ENCODE data around the gene RAPGEF5. TPM values are rescaled to one million over a fixed set of nuclear protein-coding genes. Genes with fewer than 3 reads are reported as not detected.
A peak's percentile ranks its signal among the peaks of the same experiment; 100 is the strongest.

RAPGEF5 gene
- total RNA-seq, 4 donors from 2014 or later: 21.2 to 27.0 (median 24.1) TPM

DNA sequence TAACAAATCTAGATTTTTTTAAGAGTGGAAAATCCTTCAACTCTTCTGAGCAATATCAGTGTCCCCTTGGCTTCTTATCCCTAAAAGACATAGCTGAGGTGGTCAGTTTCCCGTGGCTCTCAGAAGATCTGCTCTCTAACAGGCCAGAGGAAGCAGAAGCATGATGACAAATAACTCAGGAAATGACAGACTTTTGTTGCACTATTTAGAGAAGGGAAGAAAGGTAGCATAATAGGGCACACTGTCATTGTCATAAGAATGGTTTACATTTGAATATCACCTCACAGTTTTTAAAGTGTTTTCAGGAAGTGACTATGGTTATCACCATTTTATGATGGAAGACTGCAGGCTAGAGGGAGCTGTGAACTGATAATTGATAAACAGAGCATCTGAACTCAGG lies 33.6 kb upstream of the RAPGEF5 start:
- Histone ChIP-seq H3K4me3 (no peak overlapping the region), H3K4me1 (peaks cover 0 to 14% (median 9%) of the 10 kb centered on the region in 4 donors), H3K36me3 (no peaks in the 10 kb centered on the region), H3K27me3 (no peaks in the 10 kb centered on the region), H3K9me3 (no peaks in the 10 kb centered on the region), H3K27ac (replicated peaks in 1 of 4) (no peak overlapping the region)
- TF ChIP-seq POLR2AphosphoS5 (IDR thresholded peaks at IDR 0.05) (no peak), CTCF (IDR thresholded peaks at IDR 0.05) (no peak), POLR2A (IDR thresholded peaks at IDR 0.05; ENCODE audit: low read depth) (no peak), EP300 (IDR thresholded peaks at IDR 0.05) (no peak)
- DNase-seq (ENCODE audit: extremely low spot score): no peak
- 46% methylated on average over 1 of the region's 1 CpG for WGBS
- intact Hi-C loops (cut with DNase I): no loop called here

- Histone ChIP-seq H3K27me3 (no peaks in the 10 kb centered on the region), H3K36me3 (no peaks in the 10 kb centered on the region), H3K4me1 (peaks cover 0 to 14% (median 9%) of the 10 kb centered on the region in 4 donors), H3K4me3 (no peak overlapping the region), H3K9me3 (no peaks in the 10 kb centered on the region), H3K27ac (replicated peaks in 1 of 4) (no peak overlapping the region)
- no peak for DNase-seq (ENCODE audit: extremely low spot score)
- WGBS: 94% methylated on average over 2 of the region's 2 CpGs
- intact Hi-C loops (cut with DNase I): no loop called here
- TF ChIP-seq POLR2AphosphoS5 (IDR thresholded peaks at IDR 0.05) (no peak), EP300 (IDR thresholded peaks at IDR 0.05) (no peak)
Observed at GRCh38 chr7:22389892-22390291, 32.9 kb upstream of the RAPGEF5 start.

- TF ChIP-seq CTCF (IDR thresholded peaks at IDR 0.05): no peak
- peak in 1 of 2 donors; percentile 13 for TF ChIP-seq POLR2AphosphoS5 (IDR thresholded peaks at IDR 0.05)
- H3K27me3 ChIP-seq: no peaks in the 10 kb centered on the region
- no peak for DNase-seq (ENCODE audit: extremely low spot score)
- no peaks in the 10 kb centered on the region for H3K36me3 ChIP-seq
- no peak overlapping the region for H3K4me3 ChIP-seq
- H3K4me1 ChIP-seq: peaks cover 0 to 14% (median 9%) of the 10 kb centered on the region in 4 donors
- no peak overlapping the region for H3K27ac ChIP-seq (replicated peaks in 1 of 4)
- H3K9me3 ChIP-seq: no peaks in the 10 kb centered on the region
- 34% methylated on average over 4 of the region's 4 CpGs for WGBS
- intact Hi-C loops (cut with DNase I): no loop called here
Observed at GRCh38 chr7:22387583-22387982, 30.6 kb upstream of the RAPGEF5 start.

DNA sequence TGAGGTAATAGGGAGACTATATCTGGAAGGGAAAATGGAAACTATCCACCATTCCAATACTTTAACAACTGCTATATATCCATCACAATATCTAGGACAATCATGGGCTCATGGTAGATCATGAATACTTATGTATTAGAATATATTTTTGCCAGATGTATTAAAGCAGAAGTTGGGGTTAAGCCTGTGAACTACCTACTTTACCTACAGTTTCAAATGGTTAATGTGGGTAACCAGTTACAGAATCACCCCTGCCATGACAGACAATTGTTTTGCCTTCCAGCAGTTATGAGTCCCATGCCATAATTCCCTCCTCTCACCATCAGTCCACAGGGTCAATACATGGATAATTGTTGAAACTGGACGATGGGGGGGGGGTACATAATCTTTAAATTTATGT lies 29.9 kb upstream of the RAPGEF5 start:
- WGBS: 83% methylated on average over 1 of the region's 1 CpG
- Histone ChIP-seq H3K9me3 (no peaks in the 10 kb centered on the region), H3K36me3 (no peaks in the 10 kb centered on the region), H3K27me3 (no peaks in the 10 kb centered on the region), H3K4me3 (no peak overlapping the region), H3K27ac (replicated peaks in 1 of 4) (no peak overlapping the region), H3K4me1 (peaks cover 0 to 14% (median 9%) of the 10 kb centered on the region in 4 donors)
- intact Hi-C loops (cut with DNase I): no loop called here
- no peak for DNase-seq (ENCODE audit: extremely low spot score)
- TF ChIP-seq EP300 (IDR thresholded peaks at IDR 0.05) (no peak), POLR2A (IDR thresholded peaks at IDR 0.05; ENCODE audit: low read depth) (no peak), POLR2AphosphoS5 (IDR thresholded peaks at IDR 0.05) (no peak), CTCF (IDR thresholded peaks at IDR 0.05) (no peak)

- intact Hi-C loops (cut with DNase I): no loop called here
- Histone ChIP-seq H3K27me3 (no peaks in the 10 kb centered on the region), H3K4me1 (peaks cover 0 to 14% (median 9%) of the 10 kb centered on the region in 4 donors), H3K36me3 (no peaks in the 10 kb centered on the region), H3K27ac (replicated peaks in 1 of 4) (no peak overlapping the region), H3K4me3 (no peak overlapping the region), H3K9me3 (no peaks in the 10 kb centered on the region)
- WGBS: 100% methylated on average over 2 of the region's 2 CpGs
- TF ChIP-seq POLR2AphosphoS5 (IDR thresholded peaks at IDR 0.05) (no peak), CTCF (IDR thresholded peaks at IDR 0.05) (no peak), EP300 (IDR thresholded peaks at IDR 0.05) (no peak), POLR2A (IDR thresholded peaks at IDR 0.05; ENCODE audit: low read depth) (no peak)
- no peak for DNase-seq (ENCODE audit: extremely low spot score)
Observed at GRCh38 chr7:22386206-22386858, 29.4 kb upstream of the RAPGEF5 start.

Data from esophagus muscularis mucosa (tissue), 4 donors.